RWPE2 (cell line): Measurements from ENCODE around the gene UBC.

Source experiments
- ATAC-seq: fragments of 200-7000 bp; cut with Tn5 transposase; 3 replicates; pipeline ENCODE4 v1.9.1; 2021; ENCODE audit warnings: low read depth
- DNase-seq: peaks from one replicate; pipeline ENCODE4 v3.0.0-alpha.2; 2020; ENCODE audit warnings: low spot score
- H3K27ac ChIP-seq: fragments of 450-650 bp; 2 replicates; pipeline ENCODE4 v1.5.1; 2017; ENCODE audit warnings: mild to moderate bottlenecking; ENCODE audit not compliant: poor library complexity, severe bottlenecking
- H3K27me3 ChIP-seq: fragments of 250-450 bp; sonication (Bioruptor Pico); 2 replicates; pipeline ENCODE4 v1.5.1; 2021; ENCODE audit warnings: mild to moderate bottlenecking, moderate library complexity; ENCODE audit not compliant: insufficient read depth, poor library complexity, severe bottlenecking
- H3K36me3 ChIP-seq: fragments of 250-450 bp; sonication (Bioruptor Pico); 2 replicates; pipeline ENCODE4 v1.5.1; 2020; ENCODE audit warnings: low read depth, mild to moderate bottlenecking, moderate library complexity
- H3K4me1 ChIP-seq: fragments of 250-450 bp; sonication (Bioruptor Pico); 2 replicates; pipeline ENCODE4 v1.5.1; 2021; ENCODE audit warnings: mild to moderate bottlenecking, moderate library complexity; ENCODE audit not compliant: insufficient read depth, poor library complexity, severe bottlenecking
- H3K4me3 ChIP-seq: fragments of 250-450 bp; sonication (Bioruptor Pico); 2 replicates; pipeline ENCODE4 v1.5.1; 2021; ENCODE audit warnings: mild to moderate bottlenecking, moderate library complexity; ENCODE audit not compliant: severe bottlenecking
- H3K9me3 ChIP-seq: fragments of 250-450 bp; sonication (Bioruptor Pico); 2 replicates; pipeline ENCODE4 v1.5.1; 2021; ENCODE audit warnings: mild to moderate bottlenecking, moderate library complexity; ENCODE audit not compliant: severe bottlenecking
- TF ChIP-seq, protein P1 (sequence below): fragments of 450-650 bp; IDR thresholded peaks from one replicate; pipeline ENCODE4 v1.5.1; 2017; ENCODE audit warnings: mild to moderate bottlenecking, moderate library complexity; ENCODE audit not compliant: poor library complexity, severe bottlenecking

Gene UBC

DNA sequence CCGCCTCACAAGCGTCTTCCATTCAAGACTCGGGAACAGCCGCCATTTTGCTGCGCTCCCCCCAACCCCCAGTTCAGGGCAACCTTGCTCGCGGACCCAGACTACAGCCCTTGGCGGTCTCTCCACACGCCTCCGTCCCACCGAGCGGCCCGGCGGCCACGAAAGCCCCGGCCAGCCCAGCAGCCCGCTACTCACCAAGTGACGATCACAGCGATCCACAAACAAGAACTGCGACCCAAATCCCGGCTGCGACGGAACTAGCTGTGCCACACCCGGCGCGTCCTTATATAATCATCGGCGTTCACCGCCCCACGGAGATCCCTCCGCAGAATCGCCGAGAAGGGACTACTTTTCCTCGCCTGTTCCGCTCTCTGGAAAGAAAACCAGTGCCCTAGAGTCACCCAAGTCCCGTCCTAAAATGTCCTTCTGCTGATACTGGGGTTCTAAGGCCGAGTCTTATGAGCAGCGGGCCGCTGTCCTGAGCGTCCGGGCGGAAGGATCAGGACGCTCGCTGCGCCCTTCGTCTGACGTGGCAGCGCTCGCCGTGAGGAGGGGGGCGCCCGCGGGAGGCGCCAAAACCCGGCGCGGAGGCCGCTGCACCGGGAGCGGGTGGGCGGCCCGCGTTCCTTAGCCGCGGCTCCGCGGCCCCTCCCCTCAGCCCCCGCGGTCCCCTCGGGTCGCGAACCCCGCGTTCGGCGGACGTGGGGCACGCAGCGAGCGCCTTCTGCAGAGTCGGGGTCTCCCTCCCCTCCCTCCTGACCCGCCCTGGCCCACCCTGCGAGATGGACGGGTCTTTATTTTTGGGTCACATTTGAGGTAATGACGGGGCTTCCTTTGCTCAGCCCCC lies at the start of gene UBC:
TSS of gene UBC (minus strand) at position 259 of the 847 bp plus-strand sequence. CDS start 879 bp downstream, outside the sequence.
- ATAC-seq: no peak
- H3K27ac ChIP-seq: peak within 1 kb of the TSS; percentile 100
- peaks cover 21% of the 10 kb centered on the region for H3K36me3 ChIP-seq
- H3K4me1 ChIP-seq: peaks cover 40% of the 10 kb centered on the region
- no peaks in the 10 kb centered on the region for H3K9me3 ChIP-seq
- DNase-seq: peak; percentile 86
- H3K27me3 ChIP-seq: no peaks in the 10 kb centered on the region
- TF ChIP-seq, protein P1, sequence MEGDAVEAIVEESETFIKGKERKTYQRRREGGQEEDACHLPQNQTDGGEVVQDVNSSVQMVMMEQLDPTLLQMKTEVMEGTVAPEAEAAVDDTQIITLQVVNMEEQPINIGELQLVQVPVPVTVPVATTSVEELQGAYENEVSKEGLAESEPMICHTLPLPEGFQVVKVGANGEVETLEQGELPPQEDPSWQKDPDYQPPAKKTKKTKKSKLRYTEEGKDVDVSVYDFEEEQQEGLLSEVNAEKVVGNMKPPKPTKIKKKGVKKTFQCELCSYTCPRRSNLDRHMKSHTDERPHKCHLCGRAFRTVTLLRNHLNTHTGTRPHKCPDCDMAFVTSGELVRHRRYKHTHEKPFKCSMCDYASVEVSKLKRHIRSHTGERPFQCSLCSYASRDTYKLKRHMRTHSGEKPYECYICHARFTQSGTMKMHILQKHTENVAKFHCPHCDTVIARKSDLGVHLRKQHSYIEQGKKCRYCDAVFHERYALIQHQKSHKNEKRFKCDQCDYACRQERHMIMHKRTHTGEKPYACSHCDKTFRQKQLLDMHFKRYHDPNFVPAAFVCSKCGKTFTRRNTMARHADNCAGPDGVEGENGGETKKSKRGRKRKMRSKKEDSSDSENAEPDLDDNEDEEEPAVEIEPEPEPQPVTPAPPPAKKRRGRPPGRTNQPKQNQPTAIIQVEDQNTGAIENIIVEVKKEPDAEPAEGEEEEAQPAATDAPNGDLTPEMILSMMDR: no peak
- peak within 1 kb of the TSS; percentile 96 for H3K4me3 ChIP-seq

DNA sequence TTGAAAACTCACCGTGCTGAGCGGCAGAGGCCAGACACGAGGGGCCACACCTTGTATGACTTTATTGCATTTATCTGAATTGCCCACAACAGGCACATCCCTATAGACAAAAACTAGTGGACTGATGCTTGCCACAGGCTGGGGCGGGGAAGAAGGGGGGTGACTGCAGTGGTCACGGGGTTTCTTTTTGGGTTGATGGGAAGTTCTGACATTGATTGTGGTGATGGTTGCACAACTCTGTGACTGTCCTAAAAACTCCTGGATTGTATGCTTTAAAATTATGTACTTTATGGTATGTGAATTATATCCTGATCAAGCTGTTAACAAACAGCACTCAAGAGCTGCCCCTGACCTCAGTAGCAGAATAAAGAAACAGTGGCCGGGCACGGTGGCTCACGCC lies 48.8 kb upstream of the UBC start:
- Histone ChIP-seq H3K27me3 (no peaks in the 10 kb centered on the region), H3K27ac (no peak overlapping the region), H3K9me3 (no peaks in the 10 kb centered on the region), H3K4me3 (no peak overlapping the region), H3K4me1 (no peaks in the 10 kb centered on the region), H3K36me3 (peaks cover 38% of the 10 kb centered on the region)
- TF ChIP-seq, protein P1: no peak
- ATAC-seq (no peak), DNase-seq (no peak)

DNA sequence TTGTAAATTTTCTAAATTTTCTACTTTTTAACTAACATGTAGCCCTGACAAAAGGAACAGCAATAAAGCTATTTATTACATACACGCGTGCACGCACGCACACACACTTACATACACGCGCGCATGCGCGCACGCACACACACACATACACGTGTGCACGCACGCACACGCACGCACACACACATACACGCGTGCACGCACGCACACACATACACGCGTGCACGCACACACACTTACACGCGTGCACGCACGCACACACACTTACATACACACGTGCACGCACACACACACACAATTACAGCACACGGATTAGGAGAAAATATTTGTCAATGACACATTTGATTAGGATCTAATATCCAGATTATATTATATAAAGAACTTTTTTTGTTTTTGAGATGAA lies 46.6 kb upstream of the UBC start:
- TF ChIP-seq, protein P1: no peak
- ATAC-seq (no peak), DNase-seq (no peak)
- H3K4me3 ChIP-seq: no peak overlapping the region
- no peaks in the 10 kb centered on the region for H3K27me3 ChIP-seq
- H3K4me1 ChIP-seq: no peaks in the 10 kb centered on the region
- no peak overlapping the region for H3K27ac ChIP-seq
- H3K9me3 ChIP-seq: no peaks in the 10 kb centered on the region
- H3K36me3 ChIP-seq: peaks cover 45% of the 10 kb centered on the region

DNA sequence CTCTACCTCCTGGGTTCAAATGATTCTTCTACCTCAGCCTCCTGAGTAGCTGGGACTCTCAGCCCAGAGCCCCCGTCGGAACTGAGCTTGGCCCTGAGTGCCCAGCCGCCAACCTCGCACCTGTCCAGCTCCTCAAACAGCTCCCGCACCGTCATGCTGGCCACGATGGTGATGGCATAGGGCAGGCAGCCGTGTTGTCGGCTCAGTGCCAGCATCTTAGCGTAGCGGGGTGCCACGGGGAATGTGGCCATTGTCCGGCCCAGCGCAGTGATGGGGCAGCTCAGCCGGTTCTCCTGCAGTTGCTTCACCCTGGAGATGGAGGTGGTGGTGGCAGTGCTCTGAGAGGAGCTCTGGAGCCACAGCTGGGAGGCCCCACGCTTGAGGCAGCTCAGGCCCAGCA lies 42.1 kb upstream of the UBC start:
- Histone ChIP-seq H3K4me3 (no peak overlapping the region), H3K27ac (no peak overlapping the region), H3K4me1 (no peaks in the 10 kb centered on the region), H3K9me3 (no peaks in the 10 kb centered on the region), H3K36me3 (peaks cover 35% of the 10 kb centered on the region), H3K27me3 (no peaks in the 10 kb centered on the region)
- DNase-seq (no peak), ATAC-seq (peak; percentile 19; the same call in 1 of the 3 replicates)
- TF ChIP-seq, protein P1: no peak

DNA sequence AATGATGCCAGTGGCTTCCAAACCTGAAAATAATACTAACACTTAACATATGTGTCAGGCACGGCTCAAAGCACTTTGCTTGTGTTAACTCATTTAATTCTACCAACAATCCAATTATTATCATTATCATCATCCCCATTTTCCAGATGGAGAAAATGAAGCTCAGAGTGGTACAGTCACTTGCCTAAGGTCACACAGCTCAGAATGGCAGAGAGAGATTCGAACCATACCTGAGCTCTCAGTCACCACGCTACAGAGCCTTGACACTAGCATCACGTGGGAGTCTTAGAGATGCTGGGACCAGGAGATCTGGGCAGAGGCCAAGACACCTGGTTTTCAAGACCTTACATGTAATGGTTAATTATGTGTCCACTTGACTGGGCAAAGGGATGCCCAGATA lies 40.3 kb upstream of the UBC start:
- TF ChIP-seq, protein P1: no peak
- no peak for DNase-seq
- Histone ChIP-seq H3K4me1 (no peaks in the 10 kb centered on the region), H3K4me3 (no peak overlapping the region), H3K27ac (no peak overlapping the region), H3K9me3 (no peaks in the 10 kb centered on the region), H3K36me3 (peaks cover 23% of the 10 kb centered on the region), H3K27me3 (no peaks in the 10 kb centered on the region)
- ATAC-seq: no peak
